Measurements from ENCODE around the gene SOCS3. TPM values are rescaled to one million over a fixed set of nuclear protein-coding genes. Genes with fewer than 3 reads are reported as not detected.
A peak's percentile ranks its signal among the peaks of the same experiment; 100 is the strongest.
"Not testable (repeated sequence)": the region's sequence is repeated elsewhere in the genome, so short reads cannot be mapped to it uniquely, and the experiment has no call there.

Gene SOCS3
- total RNA-seq, 1 donor from 2014 or later = 75.4 TPM

GRCh38 chr17:78338486-78339259 lies 21.2 kb downstream of the SOCS3 start:
- Mint-ChIP-seq H3K27me3 (ENCODE audit: insufficient read depth) (peaks cover 4% of the 10 kb centered on the region), H3K4me3 (no peak overlapping the region), H3K36me3 (ENCODE audit: low read depth) (peaks cover 1% of the 10 kb centered on the region), H3K4me1 (ENCODE audit: low read depth) (peaks cover 47% of the 10 kb centered on the region), H3K27ac (no peak overlapping the region), H3K9me3 (no peaks in the 10 kb centered on the region)
- no peak for DNase-seq (ENCODE audit: low spot score)
- intact Hi-C loops (cut with micrococcal nuclease) = no loop called here

GRCh38 chr17:78337244-78338109 lies 22.4 kb downstream of the SOCS3 start:
- Mint-ChIP-seq H3K4me1 (ENCODE audit: low read depth) (peaks cover 45% of the 10 kb centered on the region), H3K4me3 (no peak overlapping the region), H3K36me3 (ENCODE audit: low read depth) (peaks cover 1% of the 10 kb centered on the region), H3K27ac (no peak overlapping the region), H3K27me3 (ENCODE audit: insufficient read depth) (peaks cover 4% of the 10 kb centered on the region), H3K9me3 (no peaks in the 10 kb centered on the region)
- DNase-seq (ENCODE audit: low spot score) = no peak
- intact Hi-C loops (cut with micrococcal nuclease) = no loop called here

GRCh38 chr17:78335209-78335608 lies 24.7 kb downstream of the SOCS3 start:
- Mint-ChIP-seq H3K27me3 (ENCODE audit: insufficient read depth) (peaks cover 2% of the 10 kb centered on the region), H3K4me1 (ENCODE audit: low read depth) (peaks cover 42% of the 10 kb centered on the region), H3K27ac (no peak overlapping the region), H3K36me3 (ENCODE audit: low read depth) (no peaks in the 10 kb centered on the region), H3K4me3 (no peak overlapping the region), H3K9me3 (no peaks in the 10 kb centered on the region)
- intact Hi-C loops (cut with micrococcal nuclease) = no loop called here
- DNase-seq (ENCODE audit: low spot score) = no peak

GRCh38 chr17:78332991-78333390 lies 26.9 kb downstream of the SOCS3 start:
- peaks cover 40% of the 10 kb centered on the region for H3K4me1 Mint-ChIP-seq (ENCODE audit: low read depth)
- intact Hi-C loops (cut with micrococcal nuclease) = no loop called here
- no peak for DNase-seq (ENCODE audit: low spot score)
- H3K27me3 Mint-ChIP-seq (ENCODE audit: insufficient read depth) = no peaks in the 10 kb centered on the region
- H3K27ac Mint-ChIP-seq = peak overlapping the region; percentile 30
- no peaks in the 10 kb centered on the region for H3K36me3 Mint-ChIP-seq (ENCODE audit: low read depth)
- no peaks in the 10 kb centered on the region for H3K9me3 Mint-ChIP-seq
- H3K4me3 Mint-ChIP-seq = no peak overlapping the region

- DNase-seq (ENCODE audit: low spot score); H3K4me3 Mint-ChIP-seq; H3K36me3 Mint-ChIP-seq (ENCODE audit: low read depth); H3K9me3 Mint-ChIP-seq; intact Hi-C loops (cut with micrococcal nuclease); H3K27ac Mint-ChIP-seq; H3K27me3 Mint-ChIP-seq (ENCODE audit: insufficient read depth): not testable (repeated sequence)
- H3K4me1 Mint-ChIP-seq (ENCODE audit: low read depth) = peaks cover 34% of the 10 kb centered on the region
These were observed 28.5 kb downstream of the SOCS3 start for GRCh38 chr17:78331355-78331754.

- Mint-ChIP-seq H3K27me3 (ENCODE audit: insufficient read depth) (no peaks in the 10 kb centered on the region), H3K27ac (no peak overlapping the region), H3K36me3 (ENCODE audit: low read depth) (no peaks in the 10 kb centered on the region), H3K4me3 (no peak overlapping the region), H3K9me3 (no peaks in the 10 kb centered on the region), H3K4me1 (ENCODE audit: low read depth) (peaks cover 34% of the 10 kb centered on the region)
- no peak for DNase-seq (ENCODE audit: low spot score)
- intact Hi-C loops (cut with micrococcal nuclease) = no loop called here
These were observed 29.2 kb downstream of the SOCS3 start for GRCh38 chr17:78330570-78331224.

- Mint-ChIP-seq H3K36me3 (ENCODE audit: low read depth) (no peaks in the 10 kb centered on the region), H3K4me1 (ENCODE audit: low read depth) (peaks cover 36% of the 10 kb centered on the region)
- DNase-seq (ENCODE audit: low spot score) = no peak
These were observed 30.4 kb downstream of the SOCS3 start for GRCh38 chr17:78329263-78330059.

GRCh38 chr17:78327880-78328279 lies 32.0 kb downstream of the SOCS3 start:
- no peak overlapping the region for H3K4me3 Mint-ChIP-seq
- H3K36me3 Mint-ChIP-seq (ENCODE audit: low read depth) = no peaks in the 10 kb centered on the region
- intact Hi-C loops (cut with micrococcal nuclease) = no loop called here
- H3K27me3 Mint-ChIP-seq (ENCODE audit: insufficient read depth) = no peaks in the 10 kb centered on the region
- no peak overlapping the region for H3K27ac Mint-ChIP-seq
- DNase-seq (ENCODE audit: low spot score) = no peak
- H3K4me1 Mint-ChIP-seq (ENCODE audit: low read depth) = peaks cover 32% of the 10 kb centered on the region
- no peaks in the 10 kb centered on the region for H3K9me3 Mint-ChIP-seq

More at GRCh38 chr17:78329263-78330059, 30.4 kb downstream of the SOCS3 start:
- intact Hi-C loops (cut with micrococcal nuclease) = no loop called here
- no peaks in the 10 kb centered on the region for H3K27me3 Mint-ChIP-seq (ENCODE audit: insufficient read depth)
- H3K27ac Mint-ChIP-seq = no peak overlapping the region
- H3K9me3 Mint-ChIP-seq = no peaks in the 10 kb centered on the region
- no peak overlapping the region for H3K4me3 Mint-ChIP-seq

GRCh38 chr17:78325076-78325687 lies 34.7 kb downstream of the SOCS3 start:
- Mint-ChIP-seq H3K27ac (peak overlapping the region; percentile 76), H3K27me3 (ENCODE audit: insufficient read depth) (no peaks in the 10 kb centered on the region)
- intact Hi-C loops (cut with micrococcal nuclease) = no loop called here

GRCh38 chr17:78324391-78325075 lies 35.3 kb downstream of the SOCS3 start:
- Mint-ChIP-seq H3K4me3 (peak overlapping the region; percentile 39), H3K36me3 (ENCODE audit: low read depth) (no peaks in the 10 kb centered on the region)

More at GRCh38 chr17:78325076-78325687, 34.7 kb downstream of the SOCS3 start:
- DNase-seq (ENCODE audit: low spot score) = no peak
- no peaks in the 10 kb centered on the region for H3K9me3 Mint-ChIP-seq
- H3K4me3 Mint-ChIP-seq = no peak overlapping the region
- H3K36me3 Mint-ChIP-seq (ENCODE audit: low read depth) = no peaks in the 10 kb centered on the region
- H3K4me1 Mint-ChIP-seq (ENCODE audit: low read depth) = peaks cover 23% of the 10 kb centered on the region

DNA sequence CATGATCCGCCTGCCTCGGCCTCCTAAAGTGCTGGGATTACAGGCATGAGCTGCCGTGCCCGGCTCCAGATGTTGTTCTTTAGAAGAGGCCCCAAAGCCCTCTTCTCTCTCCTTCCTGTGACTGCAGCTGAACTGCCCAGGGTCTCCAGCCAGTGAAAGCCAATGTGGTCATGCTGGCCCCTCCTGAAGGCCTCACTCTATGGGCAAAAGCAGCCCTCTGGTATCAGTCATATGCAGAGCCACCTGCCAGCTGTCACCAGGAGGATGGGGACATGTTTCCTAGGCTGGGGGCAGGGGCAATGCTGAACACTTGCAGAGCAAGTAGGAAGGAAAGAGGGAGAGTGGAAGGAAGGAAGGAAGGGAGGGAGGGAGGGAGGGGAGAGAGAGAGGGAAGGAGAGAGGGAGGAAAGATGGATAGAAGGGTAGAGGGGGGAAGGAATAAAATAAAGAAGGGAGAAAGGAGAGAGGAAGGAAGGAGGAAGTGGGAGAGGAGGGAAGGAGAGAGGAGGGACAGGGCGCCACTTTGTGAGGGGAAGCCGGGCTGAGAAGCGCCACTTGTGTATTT lies 36.0 kb downstream of the SOCS3 start:
- H3K4me3 Mint-ChIP-seq = no peak overlapping the region
- peak overlapping the region; percentile 76 for H3K27ac Mint-ChIP-seq
- no peak for DNase-seq (ENCODE audit: low spot score)
- H3K9me3 Mint-ChIP-seq = no peaks in the 10 kb centered on the region
- H3K27me3 Mint-ChIP-seq (ENCODE audit: insufficient read depth) = no peaks in the 10 kb centered on the region
- intact Hi-C loops (cut with micrococcal nuclease) = no loop called here
- no peaks in the 10 kb centered on the region for H3K36me3 Mint-ChIP-seq (ENCODE audit: low read depth)
- H3K4me1 Mint-ChIP-seq (ENCODE audit: low read depth) = peaks cover 17% of the 10 kb centered on the region

More at GRCh38 chr17:78324391-78325075, 35.3 kb downstream of the SOCS3 start:
- H3K4me1 Mint-ChIP-seq (ENCODE audit: low read depth) = peaks cover 23% of the 10 kb centered on the region
- no peak for DNase-seq (ENCODE audit: low spot score)
- no peaks in the 10 kb centered on the region for H3K27me3 Mint-ChIP-seq (ENCODE audit: insufficient read depth)
- intact Hi-C loops (cut with micrococcal nuclease) = no loop called here
- H3K27ac Mint-ChIP-seq = peak overlapping the region; percentile 76
- no peaks in the 10 kb centered on the region for H3K9me3 Mint-ChIP-seq
